ENCODE results near the gene LGALSL.

DNA sequence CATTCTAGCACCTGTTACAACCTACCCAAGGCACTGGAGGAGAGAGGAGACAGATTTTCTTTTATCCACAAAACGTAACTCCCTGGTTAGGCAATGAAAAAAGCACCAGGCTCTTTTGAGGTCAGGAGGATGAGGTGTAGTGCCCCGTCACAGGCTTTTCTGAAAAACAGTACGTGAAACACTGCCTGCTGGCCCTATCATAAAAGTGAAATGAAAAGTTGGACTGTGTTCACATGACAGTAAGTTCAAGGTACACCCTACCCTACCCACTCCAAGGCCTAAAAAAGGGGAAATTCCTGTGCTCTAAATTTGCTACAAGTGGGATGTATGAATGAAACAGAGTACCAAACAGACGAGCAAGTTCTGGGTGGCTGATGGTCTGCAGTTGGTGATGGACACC is 17.6 kb downstream of the LGALSL start:
- TF ChIP-seq, protein P1, sequence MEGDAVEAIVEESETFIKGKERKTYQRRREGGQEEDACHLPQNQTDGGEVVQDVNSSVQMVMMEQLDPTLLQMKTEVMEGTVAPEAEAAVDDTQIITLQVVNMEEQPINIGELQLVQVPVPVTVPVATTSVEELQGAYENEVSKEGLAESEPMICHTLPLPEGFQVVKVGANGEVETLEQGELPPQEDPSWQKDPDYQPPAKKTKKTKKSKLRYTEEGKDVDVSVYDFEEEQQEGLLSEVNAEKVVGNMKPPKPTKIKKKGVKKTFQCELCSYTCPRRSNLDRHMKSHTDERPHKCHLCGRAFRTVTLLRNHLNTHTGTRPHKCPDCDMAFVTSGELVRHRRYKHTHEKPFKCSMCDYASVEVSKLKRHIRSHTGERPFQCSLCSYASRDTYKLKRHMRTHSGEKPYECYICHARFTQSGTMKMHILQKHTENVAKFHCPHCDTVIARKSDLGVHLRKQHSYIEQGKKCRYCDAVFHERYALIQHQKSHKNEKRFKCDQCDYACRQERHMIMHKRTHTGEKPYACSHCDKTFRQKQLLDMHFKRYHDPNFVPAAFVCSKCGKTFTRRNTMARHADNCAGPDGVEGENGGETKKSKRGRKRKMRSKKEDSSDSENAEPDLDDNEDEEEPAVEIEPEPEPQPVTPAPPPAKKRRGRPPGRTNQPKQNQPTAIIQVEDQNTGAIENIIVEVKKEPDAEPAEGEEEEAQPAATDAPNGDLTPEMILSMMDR (IDR thresholded peaks at IDR 0.05) = no peak
- no peak for TF ChIP-seq POLR2A (IDR thresholded peaks at IDR 0.05)
- TF ChIP-seq POLR2AphosphoS5 (IDR thresholded peaks at IDR 0.05) = no peak
